NCI-H2227 treated with DMSO at 0.1 percent for 48 hours (cell line): Measurements from ENCODE around the gene KRTAP6-1.

ENCODE experiments used
- DNase-seq: peaks from one replicate; lab custom pipeline; 2025; lab: John Stamatoyannopoulos, UW

The KRTAP6-1 gene

DNA sequence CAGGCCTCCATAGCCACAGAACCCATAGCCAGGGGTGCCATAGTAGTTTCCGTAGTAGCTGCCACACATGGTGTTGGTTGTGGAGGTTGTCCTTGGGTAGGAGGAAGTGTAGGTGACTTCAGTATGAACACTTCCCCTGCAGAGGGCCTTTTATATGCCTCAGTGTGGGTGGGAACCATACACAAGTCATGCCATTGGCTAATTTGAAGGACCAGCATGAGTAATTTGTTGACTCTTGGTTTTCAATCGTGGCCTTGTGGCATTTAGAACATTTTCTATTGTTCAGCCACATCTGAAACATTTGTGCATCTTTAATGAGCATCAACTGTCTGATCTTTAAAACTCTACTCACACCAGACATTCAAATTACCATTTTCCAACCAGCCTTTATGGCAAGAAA is at the start of gene KRTAP6-1:
Gene KRTAP6-1 (minus strand): TSS at position 95 of the 400 bp plus-strand sequence. CDS start 26 bp downstream, at position 69.
- DNase-seq = no peak

DNA sequence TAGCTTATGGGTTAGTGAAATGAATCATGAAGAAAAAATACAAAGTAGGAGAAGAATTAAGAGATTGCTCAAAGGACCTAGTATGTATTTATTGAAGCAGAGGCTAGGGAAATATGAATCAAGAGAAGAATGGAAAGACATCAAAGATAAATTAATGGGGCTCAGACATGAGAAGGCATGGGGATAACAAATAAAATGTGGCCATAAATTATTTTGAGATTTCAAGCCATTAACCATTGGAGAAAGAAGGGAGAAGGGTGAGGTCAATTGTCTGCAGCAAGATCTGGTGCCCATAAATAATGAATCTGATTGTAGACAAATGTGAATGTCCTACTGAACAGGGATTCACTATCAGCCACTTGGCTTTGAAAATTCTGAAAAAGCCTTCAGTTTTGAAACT is 39.2 kb upstream of the KRTAP6-1 start:
- no peak for DNase-seq

DNA sequence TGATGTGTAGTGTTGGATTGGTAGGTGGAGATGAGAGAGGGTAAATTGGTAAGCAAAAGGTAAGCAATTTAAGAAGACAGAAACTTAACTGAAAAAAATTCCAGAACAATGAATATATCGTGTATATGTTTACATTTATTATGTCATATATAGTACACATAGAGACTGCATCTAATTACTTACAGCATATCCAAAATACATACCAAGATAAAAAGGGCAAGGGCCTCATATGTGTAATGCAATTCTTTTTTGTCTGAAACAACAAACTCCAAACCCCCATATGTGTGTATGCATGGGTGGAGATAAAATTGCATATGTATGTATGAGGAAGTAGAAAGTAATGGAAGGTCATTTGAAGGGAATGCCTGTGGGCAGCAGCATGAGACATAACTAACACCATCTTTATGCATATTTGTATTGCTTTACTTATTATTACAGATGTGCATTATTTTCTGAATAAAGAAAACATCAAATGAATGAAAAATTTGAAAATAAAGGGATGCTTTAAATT is 33.2 kb upstream of the KRTAP6-1 start:
- DNase-seq = no peak

DNA sequence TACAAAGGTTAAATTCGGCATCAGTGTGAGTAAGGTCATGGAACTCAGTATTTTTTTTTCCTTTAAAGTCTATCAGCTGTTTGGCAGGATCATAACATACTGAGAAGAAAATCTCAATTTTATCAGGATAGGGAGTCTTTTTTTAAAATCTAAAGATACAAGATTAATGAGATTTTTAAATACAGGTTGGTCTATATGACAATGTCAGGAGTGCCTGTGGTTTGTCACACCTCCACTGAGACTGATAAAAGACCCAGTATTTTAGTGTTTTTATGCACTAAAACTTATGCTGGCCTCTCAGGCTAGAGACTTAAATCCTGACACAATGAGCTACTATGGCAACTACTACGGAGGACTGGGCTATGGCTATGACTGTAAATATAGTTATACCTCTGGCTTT is 28.8 kb upstream of the KRTAP6-1 start, which contains the start of gene KRTAP20-3:
Gene KRTAP20-3 (plus strand): TSS at position 301 of the 400 bp plus-strand sequence.
- no peak for DNase-seq

GRCh38 chr21:30638686-30639085 is 25.0 kb upstream of the KRTAP6-1 start:
- DNase-seq = no peak

DNA sequence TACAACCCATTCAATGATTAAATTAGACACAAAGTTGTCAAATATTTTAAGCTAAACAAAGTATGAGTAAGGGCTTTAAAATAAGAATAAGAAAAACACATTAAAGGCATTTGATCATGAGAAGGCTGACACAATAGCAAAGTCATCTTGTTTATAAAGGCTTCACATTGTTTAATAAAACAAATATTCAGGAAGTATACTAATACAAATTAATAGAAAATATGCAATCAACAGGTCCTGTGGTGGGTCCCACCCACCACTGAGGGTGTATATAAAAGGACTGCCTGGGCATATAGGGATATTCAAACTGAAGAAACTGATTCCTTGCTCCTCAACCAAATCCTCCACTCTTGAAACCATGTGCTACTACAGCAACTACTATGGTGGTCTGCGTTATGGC is 21.2 kb upstream of the KRTAP6-1 start, which contains the start of gene KRTAP20-2:
Gene KRTAP20-2 (plus strand): TSS at position 301 of the 400 bp plus-strand sequence. CDS start 58 bp downstream, at position 359.
- no peak for DNase-seq

DNA sequence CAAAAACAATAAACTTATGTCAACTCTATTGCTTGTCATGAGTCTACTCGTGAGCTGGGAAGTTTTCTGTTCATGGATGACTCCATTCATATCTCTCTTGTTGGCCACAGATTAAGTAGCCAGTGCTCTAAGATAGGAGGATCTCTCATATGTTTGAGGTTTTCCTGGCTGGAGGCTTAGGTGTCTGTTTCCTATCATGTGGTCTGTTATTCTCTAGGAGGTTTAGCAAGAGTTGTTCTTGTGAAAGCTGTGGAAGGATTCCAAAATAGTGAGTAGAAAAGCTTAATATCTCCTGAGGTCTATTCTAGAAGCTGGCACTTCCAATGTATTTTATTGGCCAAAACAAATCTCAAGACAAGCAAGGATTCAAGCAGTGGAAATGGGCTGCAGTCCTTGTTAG is 15.5 kb upstream of the KRTAP6-1 start:
- DNase-seq = no peak

- DNase-seq = no peak
Observed at GRCh38 chr21:30628109-30628508, 14.4 kb upstream of the KRTAP6-1 start.

- no peak for DNase-seq
Observed at GRCh38 chr21:30625449-30626165, 11.9 kb upstream of the KRTAP6-1 start.

DNA sequence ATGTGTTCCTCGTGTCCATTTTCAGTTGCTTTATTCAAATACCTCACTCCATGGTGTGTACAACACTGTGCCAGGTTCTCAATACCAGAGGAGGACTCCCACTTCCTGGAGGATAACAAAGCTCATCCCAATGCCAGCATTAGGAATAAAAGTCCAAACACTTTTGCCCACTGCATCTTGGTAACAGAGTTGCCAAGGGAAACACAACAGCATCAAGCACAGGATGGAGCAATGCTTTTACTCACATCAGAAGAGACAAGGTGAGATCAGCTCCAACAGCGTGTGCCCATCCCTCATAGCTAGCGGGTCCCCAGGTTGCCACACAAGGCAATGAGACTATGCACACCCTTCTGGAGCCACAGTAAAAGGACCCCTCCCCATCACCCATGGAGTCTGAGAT is 9.6 kb upstream of the KRTAP6-1 start:
- no peak for DNase-seq

GRCh38 chr21:30620522-30620921 is 6.8 kb upstream of the KRTAP6-1 start, which contains the start of gene KRTAP20-4:
Gene KRTAP20-4 (plus strand): TSS chr21:30620627.
- no peak for DNase-seq

GRCh38 chr21:30620080-30620479 is 6.3 kb upstream of the KRTAP6-1 start:
- DNase-seq = no peak

DNA sequence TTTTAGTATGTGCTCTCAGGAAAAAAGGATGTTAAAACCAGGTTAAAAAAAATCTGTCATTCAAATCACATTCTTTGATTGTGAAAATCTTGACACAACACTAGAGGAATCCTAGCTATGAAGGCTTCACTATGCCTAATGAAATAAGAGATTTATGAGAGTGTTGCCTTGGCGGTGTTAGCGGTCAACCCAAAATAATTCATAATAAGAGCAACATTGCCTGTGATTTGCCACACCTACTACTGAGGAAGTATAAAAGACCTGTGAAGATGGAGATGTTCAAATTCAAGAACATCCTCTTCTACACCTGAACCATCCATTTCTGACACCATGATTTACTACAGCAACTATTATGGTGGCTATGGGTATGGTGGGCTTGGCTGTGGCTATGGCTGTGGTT is 2.4 kb upstream of the KRTAP6-1 start, which contains the start of gene KRTAP20-1:
Gene KRTAP20-1 (plus strand): TSS at position 301 of the 400 bp plus-strand sequence. CDS start 30 bp downstream, at position 331.
- DNase-seq = no peak

- DNase-seq = no peak
Observed at GRCh38 chr21:30615199-30615598, 1.5 kb upstream of the KRTAP6-1 start.

DNA sequence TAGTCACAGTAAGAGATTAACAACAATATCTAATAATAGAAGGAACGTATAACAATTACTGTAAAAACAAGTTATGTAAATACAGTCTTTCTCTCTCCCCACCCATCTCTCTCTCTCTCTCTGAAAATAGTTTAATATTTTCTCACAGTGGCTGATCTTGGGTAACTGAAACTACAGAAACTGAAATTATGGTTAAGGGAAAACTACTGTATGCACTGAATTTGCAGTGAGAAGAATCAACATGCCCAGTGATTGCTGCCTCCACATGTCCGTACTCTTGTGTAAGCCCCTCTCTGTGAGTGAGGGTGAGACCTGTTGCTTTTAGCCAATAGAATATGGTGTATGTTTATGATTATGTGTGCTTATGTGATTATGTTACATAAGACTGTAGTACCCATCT is 1.6 kb downstream of the KRTAP6-1 start:
- no peak for DNase-seq

DNA sequence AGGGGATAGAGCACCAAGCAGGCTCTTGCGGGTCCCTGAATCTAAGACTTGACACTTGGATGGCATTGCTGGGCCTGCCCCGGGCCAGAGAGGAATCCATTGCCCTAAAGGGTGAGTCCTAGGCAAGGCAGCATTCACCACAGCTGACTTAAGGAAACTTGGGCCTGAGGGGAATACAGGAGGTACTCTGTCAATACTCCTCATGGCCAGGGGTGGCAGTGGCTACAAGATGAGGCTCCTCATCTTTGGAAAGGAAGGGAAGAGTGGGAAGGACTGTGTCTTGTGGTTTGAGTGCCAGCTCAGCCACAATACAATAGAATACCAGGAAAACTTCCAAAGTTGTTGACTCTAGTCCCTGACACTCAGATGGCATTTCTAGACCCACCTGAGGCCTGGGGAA is 7.8 kb downstream of the KRTAP6-1 start:
- DNase-seq = no peak

DNA sequence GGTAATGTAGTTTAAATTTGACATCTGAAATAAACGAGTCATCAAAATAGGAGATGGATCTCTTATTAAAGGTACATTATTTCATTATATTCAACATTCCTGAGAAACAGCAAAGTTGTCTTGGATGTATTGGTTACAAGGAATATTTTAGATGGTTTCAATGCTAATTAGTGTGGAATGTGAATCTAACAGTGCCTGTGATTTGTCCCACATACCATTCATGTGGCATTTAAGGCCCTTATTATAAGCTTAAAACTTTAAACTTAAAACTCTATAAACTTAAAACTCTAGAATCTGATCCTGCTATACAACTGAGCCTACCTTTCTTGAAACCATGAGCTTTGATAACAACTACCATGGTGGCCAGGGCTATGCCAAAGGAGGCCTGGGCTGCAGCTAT is 12.9 kb downstream of the KRTAP6-1 start, which contains the start of gene KRTAP22-1:
Gene KRTAP22-1 (plus strand): TSS at position 301 of the 400 bp plus-strand sequence.
- DNase-seq = no peak

DNA sequence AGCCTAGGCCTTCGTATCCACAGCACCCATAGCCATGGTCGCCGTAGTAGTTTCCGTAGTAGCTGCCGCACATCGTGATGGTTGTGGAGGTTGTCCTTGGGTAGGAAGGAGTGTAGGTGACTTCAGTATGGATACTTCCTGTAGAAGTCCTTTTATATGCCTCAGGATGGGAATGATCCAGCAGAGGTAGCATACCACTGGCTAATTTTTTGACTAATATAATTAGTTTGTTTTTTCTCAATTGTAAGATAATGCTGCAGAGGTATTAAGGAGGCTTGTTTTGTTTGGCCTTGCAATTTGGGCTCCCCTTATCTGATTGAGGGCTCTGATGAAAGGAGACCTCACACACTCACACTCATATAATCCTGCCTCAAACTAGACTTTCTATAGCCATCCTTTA is 14.9 kb downstream of the KRTAP6-1 start, which contains the start of gene KRTAP6-2:
Gene KRTAP6-2 (minus strand): TSS at position 101 of the 400 bp plus-strand sequence. CDS start 28 bp downstream, at position 73.
- no peak for DNase-seq

DNA sequence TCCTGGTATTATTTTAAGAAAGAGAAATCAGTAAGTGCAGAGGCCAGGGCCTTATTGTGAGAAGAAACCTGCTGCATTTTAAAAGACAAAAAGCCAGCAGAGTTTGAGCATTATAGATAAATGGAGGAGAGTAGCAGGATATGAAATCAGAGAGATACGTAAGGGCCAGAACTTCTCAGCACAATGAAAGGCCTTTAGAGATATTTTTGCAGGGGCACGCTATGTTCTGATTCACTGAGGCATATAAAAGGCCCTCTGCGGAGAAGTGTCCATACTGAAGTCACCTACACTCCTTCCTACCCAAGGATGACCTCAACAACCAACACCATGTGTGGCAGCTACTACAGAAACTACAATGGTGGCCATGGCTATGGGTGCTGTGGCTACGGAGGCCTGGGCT is 21.6 kb downstream of the KRTAP6-1 start, which contains the start of gene KRTAP6-3:
Gene KRTAP6-3 (plus strand): TSS at position 301 of the 400 bp plus-strand sequence. CDS start 6 bp downstream, at position 307.
- DNase-seq = no peak

GRCh38 chr21:30590297-30590696 is 23.4 kb downstream of the KRTAP6-1 start, which contains the start of gene KRTAP22-2:
Gene KRTAP22-2 (minus strand): TSS chr21:30590397.
- DNase-seq = no peak

DNA sequence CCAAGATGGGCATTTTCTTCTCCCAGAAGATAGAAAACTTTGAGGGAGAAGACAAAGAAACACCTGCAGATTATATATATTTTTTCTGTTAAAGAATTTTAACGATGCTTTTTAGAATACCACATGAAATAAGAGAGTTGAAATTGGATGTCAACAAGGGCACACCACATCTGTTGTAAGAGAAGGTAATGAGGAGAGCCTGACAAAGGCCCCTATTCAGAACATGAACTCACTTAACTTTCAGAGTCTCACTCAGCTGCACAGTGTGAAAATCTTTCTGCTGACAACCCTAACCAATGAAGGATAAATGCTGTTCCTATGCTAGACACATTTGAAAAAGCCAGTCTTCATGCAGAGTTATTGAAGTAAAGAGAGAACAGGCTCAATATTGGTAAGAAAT is 30.9 kb downstream of the KRTAP6-1 start:
- DNase-seq = no peak

DNA sequence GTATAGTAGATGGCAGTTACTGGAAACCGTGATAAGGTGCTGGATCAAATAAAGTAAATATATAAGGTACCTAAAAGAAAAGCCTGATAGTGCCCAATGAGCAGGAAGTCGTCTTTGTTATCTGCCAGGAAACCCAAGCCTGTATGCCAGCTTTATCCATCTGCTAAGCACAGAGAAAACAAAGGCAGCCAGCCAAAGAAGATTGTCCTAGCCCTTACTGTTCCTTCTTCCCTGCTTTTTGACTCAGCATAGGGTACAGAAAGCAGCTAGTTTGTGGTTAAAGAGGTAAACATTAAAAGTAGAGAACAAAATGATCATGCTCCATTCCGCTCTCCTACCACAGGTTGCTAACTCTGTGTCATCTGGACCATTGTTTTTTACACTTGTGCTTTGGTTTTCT is 33.6 kb downstream of the KRTAP6-1 start:
- DNase-seq = no peak

- no peak for DNase-seq
Observed at GRCh38 chr21:30579346-30579745, 34.4 kb downstream of the KRTAP6-1 start.
